Common myeloid progenitor, CD34-positive (primary cell): ENCODE data around the gene TMEM19.
"Not testable (repeated sequence)": the region's sequence is repeated elsewhere in the genome, so short reads cannot be mapped to it uniquely, and the experiment has no call there.

ENCODE experiments used
- CTCF ChIA-PET: fragments of 350-600 bp; sonication (Branson Sonifier 250); formaldehyde crosslinking; loops from one replicate; lab custom pipeline; 2021; ENCODE audit warnings: antibody characterized with exemption; lab: Charles Lee
- POLR2A ChIA-PET: fragments of 350-600 bp; sonication (Branson Sonifier 250); formaldehyde crosslinking; loops from one replicate; lab custom pipeline; 2021; ENCODE audit warnings: antibody characterized with exemption; lab: Charles Lee
- DNase-seq, 3 donors: peaks; one replicate each; pipeline versions ENCODE4 v3.0.0 to v3.0.0-alpha.2; 2013
- H3K27ac ChIP-seq, 2 experiments: 1 replicate in 1 of 2; 2 replicates in 1 of 2; pipeline ENCODE4 v1.7.0; 2013; ENCODE audit warnings: inconsistent platforms in 2 of 2, low read length in 2 of 2, mild to moderate bottlenecking in 2 of 2, low read depth in 1 of 2, moderate library complexity in 1 of 2; ENCODE audit not compliant: severe bottlenecking in 2 of 2, insufficient read depth in 1 of 2, poor library complexity in 1 of 2
- H3K27me3 ChIP-seq, 5 experiments: replicated peaks in 2 of 5; 1 replicate in 3 of 5; 2 replicates in 2 of 5; pipeline versions ENCODE4 v1.6.1 to v1.7.0; 2013; ENCODE audit warnings: low read length in 4 of 5, mild to moderate bottlenecking in 2 of 5, moderate library complexity in 2 of 5, inconsistent platforms in 1 of 5; ENCODE audit not compliant: insufficient read depth in 5 of 5, control insufficient read depth in 4 of 5
- H3K36me3 ChIP-seq, 4 experiments: 1 replicate in 2 of 4; 2 replicates in 2 of 4; pipeline versions ENCODE4 v1.6.1 to v1.7.0; 2013; ENCODE audit warnings: low read length in 3 of 4, control low read depth in 1 of 4, mild to moderate bottlenecking in 1 of 4; ENCODE audit not compliant: control insufficient read depth in 4 of 4, insufficient read depth in 4 of 4
- H3K4me1 ChIP-seq, 4 experiments: 1 replicate in 3 of 4; 2 replicates in 1 of 4; pipeline versions ENCODE4 v1.6.1 to v1.7.1; 2013; ENCODE audit warnings: low read length in 3 of 4, mild to moderate bottlenecking in 3 of 4, control low read depth in 1 of 4, inconsistent platforms in 1 of 4, moderate library complexity in 1 of 4; ENCODE audit not compliant: control insufficient read depth in 4 of 4, insufficient read depth in 4 of 4; ENCODE audit errors: control extremely low read depth in 1 of 4
- H3K4me3 ChIP-seq, 7 experiments: 1 replicate in 4 of 7; 2 replicates in 3 of 7; pipeline versions ENCODE4 v1.5.1 to v1.7.0; 2013; ENCODE audit warnings: mild to moderate bottlenecking in 7 of 7, low read length in 6 of 7, moderate library complexity in 6 of 7, inconsistent platforms in 2 of 7, low read depth in 2 of 7, control low read depth in 1 of 7; ENCODE audit not compliant: insufficient read depth in 4 of 7, control insufficient read depth in 1 of 7; ENCODE audit errors: extremely low read depth in 1 of 7
- H3K9me3 ChIP-seq, 5 experiments: 1 replicate in 4 of 5; 2 replicates in 1 of 5; pipeline versions ENCODE4 v1.6.1 to v1.7.1; 2013; ENCODE audit warnings: low read length in 4 of 5, mild to moderate bottlenecking in 2 of 5, inconsistent platforms in 1 of 5, low read depth in 1 of 5, moderate library complexity in 1 of 5; ENCODE audit not compliant: control insufficient read depth in 4 of 5, insufficient read depth in 2 of 5; ENCODE audit errors: control extremely low read depth in 1 of 5
- WGBS: methylation state at CpG from one replicate; pipeline ENCODE4 v1.1.5; 2013; ENCODE audit not compliant: insufficient coverage; 5-methylcytosine and 5-hydroxymethylcytosine counted together

The TMEM19 gene

DNA sequence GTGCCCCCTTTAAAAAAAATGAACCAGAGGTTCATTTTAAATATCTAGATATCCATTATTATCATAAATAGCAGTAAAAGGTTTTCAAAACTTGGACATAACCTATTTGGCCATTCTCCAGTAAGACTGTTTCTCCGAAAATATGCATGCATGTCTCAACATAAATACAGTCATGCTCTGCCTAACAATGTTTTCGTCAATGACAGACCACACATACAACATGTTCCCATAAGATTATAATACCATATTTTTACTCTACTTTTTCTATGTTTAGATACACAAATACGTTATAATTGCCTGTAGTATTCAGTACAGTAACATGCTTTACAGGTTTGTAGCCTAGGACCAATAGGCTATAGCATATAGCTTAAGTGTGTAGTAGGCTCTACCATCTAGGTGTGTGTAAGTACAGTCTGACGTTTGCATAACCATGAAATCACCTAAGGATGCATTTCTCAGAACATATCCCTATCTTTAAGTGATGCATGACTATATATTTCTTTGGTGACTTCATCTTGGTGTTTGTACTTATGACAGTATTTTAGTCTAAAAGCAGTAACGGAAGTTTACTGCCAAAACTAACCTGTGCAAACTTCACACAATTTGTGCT lies 3.2 kb downstream of the TMEM19 start:
- Histone ChIP-seq H3K4me1 (peaks cover 9 to 33% (median 15%) of the 10 kb centered on the region in 4 experiments), H3K36me3 (peaks cover 0 to 2% (median 0%) of the 10 kb centered on the region in 4 experiments), H3K27me3 (no peaks in the 10 kb centered on the region), H3K27ac (no peak overlapping the region), H3K9me3 (no peaks in the 10 kb centered on the region), H3K4me3 (no peak overlapping the region)
- ChIA-PET POLR2A (no interaction called here), CTCF (interaction anchor here (1.1 kb wide), 1 partner anchor 26 kb away, joined by 3 read pairs; the partner anchor contains the start of gene ZFC3H1)
- no peak for DNase-seq
- 100% methylated on average over 2 of the region's 5 CpGs for WGBS

DNA sequence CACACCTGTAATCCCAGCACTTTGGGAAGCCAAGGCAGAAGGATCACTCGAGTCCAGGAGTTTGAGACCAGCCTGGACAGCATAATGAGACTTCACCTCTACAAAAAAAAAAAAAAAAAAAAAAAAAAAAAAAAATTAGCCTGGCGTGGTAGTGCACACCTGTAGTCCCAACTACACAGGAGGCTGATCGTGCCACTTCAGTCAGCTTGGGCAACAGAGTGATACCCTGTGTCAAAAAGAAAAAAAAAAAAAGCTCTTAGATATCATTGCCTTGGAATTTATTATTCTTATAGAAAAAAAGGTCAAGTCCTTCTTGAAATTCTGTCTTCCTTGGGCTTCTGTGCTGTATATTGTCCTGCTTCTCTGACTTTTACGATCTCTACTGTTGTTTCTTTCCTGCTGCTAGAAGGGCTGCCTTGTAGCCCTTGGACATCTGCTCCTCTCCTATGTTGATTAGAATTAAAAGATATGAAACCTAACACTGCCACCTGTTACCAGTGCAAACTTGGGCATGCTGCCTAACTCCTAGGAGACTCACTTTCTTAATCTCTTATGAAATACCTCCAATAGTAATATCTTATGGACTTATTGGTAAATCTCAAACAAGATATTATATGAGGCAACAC lies 5.7 kb downstream of the TMEM19 start:
- Histone ChIP-seq H3K4me3 (no peak overlapping the region), H3K27ac (no peak overlapping the region), H3K9me3 (no peaks in the 10 kb centered on the region), H3K36me3 (peaks cover 0 to 6% (median 1%) of the 10 kb centered on the region in 4 experiments), H3K27me3 (no peaks in the 10 kb centered on the region), H3K4me1 (peaks cover 4 to 17% (median 9%) of the 10 kb centered on the region in 4 experiments)
- CTCF ChIA-PET, result interaction anchor here (1.0 kb wide), 1 partner anchor 28 kb away, joined by 3 read pairs; the partner anchor contains the start of gene ZFC3H1
- WGBS, result no CpG with 5 or more reads among the region's 4 CpGs
- POLR2A ChIA-PET, result interaction anchor here (0.6 kb wide), 1 partner anchor 254 kb away, joined by 3 read pairs; no protein-coding TSS in a partner anchor
- DNase-seq, result no peak

DNA sequence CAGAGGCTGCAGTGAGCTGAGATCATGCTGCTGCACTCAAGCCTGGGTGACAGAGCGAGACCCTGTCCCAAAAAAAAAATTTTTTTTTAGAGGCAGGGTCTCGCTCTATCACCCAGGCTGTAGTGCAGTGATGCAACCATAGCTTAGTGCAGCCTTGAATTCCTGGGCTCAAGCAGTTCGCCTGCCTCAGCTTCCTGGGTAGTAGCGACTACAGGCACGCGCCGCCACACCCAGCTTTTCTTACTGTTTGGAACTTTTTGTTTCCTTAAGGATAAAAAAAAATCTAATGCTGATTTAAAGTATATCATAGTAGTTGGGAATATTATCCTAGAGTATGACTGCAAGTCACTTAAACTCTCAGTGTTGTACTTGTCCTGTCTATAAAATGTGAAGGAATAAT lies 7.2 kb downstream of the TMEM19 start:
- no peak for DNase-seq
- Histone ChIP-seq H3K9me3 (no peaks in the 10 kb centered on the region), H3K4me3 (no peak overlapping the region), H3K27me3 (no peaks in the 10 kb centered on the region), H3K27ac (no peak overlapping the region), H3K4me1 (peaks cover 0 to 4% (median under 1%) of the 10 kb centered on the region in 4 experiments), H3K36me3 (peaks cover 0 to 15% (median 11%) of the 10 kb centered on the region in 4 experiments)
- WGBS, result 97% methylated on average over 7 of the region's 7 CpGs
- POLR2A ChIA-PET, result no interaction called here
- CTCF ChIA-PET, result no interaction called here

DNA sequence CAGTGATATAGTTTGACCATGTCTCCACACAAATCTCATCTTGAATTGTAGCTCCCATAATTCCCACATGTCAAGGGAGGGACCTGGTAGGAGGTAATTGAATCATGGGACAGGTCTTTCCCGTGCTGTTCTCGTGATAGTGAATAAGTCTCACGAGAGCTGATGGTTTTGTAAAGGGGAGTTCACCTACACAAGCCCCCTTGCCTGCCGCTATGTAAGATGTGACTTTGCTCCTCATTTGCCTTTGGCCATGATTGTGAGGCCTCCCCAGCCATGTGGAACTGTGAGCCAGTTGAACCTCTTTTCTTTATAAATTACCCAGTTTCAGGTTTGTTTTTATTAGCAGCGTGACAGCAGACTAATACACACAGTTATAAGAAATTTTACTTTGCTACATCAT lies 7.8 kb downstream of the TMEM19 start:
- CTCF ChIA-PET, H3K4me3 ChIP-seq, H3K27me3 ChIP-seq, POLR2A ChIA-PET, H3K9me3 ChIP-seq, H3K27ac ChIP-seq, DNase-seq, H3K4me1 ChIP-seq: not testable (repeated sequence)
- 100% methylated on average over 1 of the region's 5 CpGs for WGBS
- H3K36me3 ChIP-seq, result peaks cover 0 to 19% (median 14%) of the 10 kb centered on the region in 4 experiments

DNA sequence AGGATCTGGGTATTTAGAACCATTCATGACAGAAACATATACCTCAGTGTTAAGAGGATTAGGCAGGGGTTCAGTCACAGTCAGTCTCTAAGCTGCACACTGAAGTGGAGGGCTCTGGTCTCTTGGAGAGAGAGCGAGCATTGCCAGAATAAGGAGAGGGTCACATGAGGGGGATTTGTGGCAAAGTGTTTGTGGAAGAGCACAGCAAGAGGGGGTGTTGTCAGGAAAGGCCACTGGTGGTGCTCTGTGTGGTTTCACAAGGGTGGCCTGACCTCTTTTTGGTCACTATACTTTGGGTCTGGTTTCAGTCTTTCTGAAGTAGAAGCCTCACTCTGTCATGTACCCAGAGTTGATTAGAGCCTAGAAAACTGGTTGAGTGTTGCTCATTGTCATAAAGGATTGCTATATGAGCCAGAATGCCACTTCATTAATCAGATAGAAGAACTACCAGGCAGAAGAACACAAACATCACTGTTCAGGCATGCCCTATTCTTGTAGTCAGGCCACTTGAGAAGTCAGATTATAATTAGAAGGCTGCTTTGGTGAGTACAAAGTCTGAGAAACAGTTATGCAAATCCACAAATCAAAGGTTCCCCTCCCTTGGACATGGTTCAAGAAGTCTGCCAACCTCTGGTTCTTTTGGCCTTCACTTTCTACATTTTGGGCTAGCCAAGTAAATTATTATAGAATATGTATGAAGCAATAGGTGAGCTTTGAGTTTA lies 8.4 kb downstream of the TMEM19 start:
- Histone ChIP-seq H3K36me3 (peaks cover 5 to 25% (median 19%) of the 10 kb centered on the region in 4 experiments), H3K9me3 (no peaks in the 10 kb centered on the region), H3K27me3 (no peaks in the 10 kb centered on the region), H3K27ac (no peak overlapping the region), H3K4me3 (no peak overlapping the region), H3K4me1 (no peaks in the 10 kb centered on the region)
- POLR2A ChIA-PET, result no interaction called here
- CTCF ChIA-PET, result interaction anchor here (0.9 kb wide), 1 partner anchor 10 kb away, joined by 3 read pairs; no protein-coding TSS in a partner anchor
- DNase-seq, result no peak
- WGBS, result 91% methylated on average over 1 of the region's 1 CpG

DNA sequence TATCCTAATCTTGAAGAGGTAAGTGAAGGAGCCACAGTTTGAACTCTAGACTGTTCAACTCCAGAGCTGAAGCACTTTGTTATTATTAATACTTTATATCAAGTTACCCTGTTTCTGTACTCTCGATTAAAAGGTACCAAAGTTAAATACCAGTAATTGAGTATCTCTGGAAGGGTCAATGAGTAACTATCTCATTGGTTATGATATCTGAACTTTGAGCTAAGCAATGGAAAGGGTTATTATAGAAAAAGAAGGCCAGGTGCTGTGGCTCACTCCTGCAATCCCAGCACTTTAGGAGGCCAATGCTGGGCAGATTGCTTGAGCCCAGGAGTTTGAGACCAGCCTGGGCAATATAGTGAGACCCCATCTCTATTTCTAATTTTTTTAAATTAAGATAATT lies 9.9 kb downstream of the TMEM19 start:
- Histone ChIP-seq H3K27me3 (no peaks in the 10 kb centered on the region), H3K9me3 (no peaks in the 10 kb centered on the region), H3K36me3 (peaks cover 13 to 37% (median 26%) of the 10 kb centered on the region in 4 experiments), H3K4me1 (no peaks in the 10 kb centered on the region), H3K4me3 (no peak overlapping the region), H3K27ac (no peak overlapping the region)
- POLR2A ChIA-PET, result no interaction called here
- CTCF ChIA-PET, result interaction anchor here (0.8 kb wide), 1 partner anchor 31 kb away, joined by 4 read pairs; no protein-coding TSS in a partner anchor
- DNase-seq, result no peak
- WGBS, result no CpG with 5 or more reads among the region's 1 CpG
